ENCODE measurements around the gene ZSCAN10.

DNA sequence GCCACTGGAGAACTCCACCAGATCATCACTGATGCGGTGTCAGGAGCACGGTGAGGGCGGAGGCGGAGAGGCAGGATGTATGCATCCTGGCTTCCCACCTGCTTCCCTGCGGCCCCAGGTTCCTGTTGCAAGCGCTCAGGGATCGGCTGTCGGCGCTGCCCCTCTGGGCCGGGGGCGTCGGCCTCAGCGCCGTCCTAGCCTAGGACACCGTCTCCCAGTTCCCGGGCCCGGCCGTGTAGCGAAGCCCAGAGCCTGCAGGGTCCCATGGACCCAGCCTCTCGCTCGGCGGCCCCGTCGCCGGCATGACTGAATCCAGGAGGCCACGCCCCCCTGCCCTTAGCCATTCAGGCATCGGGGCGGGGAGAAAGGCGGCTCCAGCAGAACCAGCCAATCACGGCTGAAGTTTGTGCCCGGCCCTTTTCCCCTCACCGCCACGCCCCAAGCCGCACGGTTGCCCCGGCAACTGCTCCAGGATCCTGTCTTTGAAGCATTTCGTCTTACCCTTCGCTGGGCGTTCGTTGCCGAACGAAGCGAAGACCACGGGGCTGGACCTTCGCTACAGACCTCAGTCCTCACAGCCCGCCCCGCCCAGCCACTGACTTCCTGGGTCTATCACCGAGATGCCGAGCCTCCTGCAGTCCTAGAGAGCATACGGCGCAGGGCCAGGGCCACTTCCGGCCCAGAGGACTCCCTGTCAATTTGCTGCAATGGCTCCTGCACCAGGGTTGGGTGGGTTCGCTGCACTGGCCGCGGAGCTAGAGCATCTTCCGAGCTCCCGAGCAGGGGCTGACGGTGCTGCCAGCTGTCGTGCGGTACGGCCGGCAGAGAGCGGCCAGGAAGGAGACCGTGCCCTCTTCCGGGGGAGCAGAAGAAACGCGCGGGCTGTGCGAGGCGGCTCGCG, 25.1 kb upstream of the ZSCAN10 start:
- TF ChIP-seq, protein P1, sequence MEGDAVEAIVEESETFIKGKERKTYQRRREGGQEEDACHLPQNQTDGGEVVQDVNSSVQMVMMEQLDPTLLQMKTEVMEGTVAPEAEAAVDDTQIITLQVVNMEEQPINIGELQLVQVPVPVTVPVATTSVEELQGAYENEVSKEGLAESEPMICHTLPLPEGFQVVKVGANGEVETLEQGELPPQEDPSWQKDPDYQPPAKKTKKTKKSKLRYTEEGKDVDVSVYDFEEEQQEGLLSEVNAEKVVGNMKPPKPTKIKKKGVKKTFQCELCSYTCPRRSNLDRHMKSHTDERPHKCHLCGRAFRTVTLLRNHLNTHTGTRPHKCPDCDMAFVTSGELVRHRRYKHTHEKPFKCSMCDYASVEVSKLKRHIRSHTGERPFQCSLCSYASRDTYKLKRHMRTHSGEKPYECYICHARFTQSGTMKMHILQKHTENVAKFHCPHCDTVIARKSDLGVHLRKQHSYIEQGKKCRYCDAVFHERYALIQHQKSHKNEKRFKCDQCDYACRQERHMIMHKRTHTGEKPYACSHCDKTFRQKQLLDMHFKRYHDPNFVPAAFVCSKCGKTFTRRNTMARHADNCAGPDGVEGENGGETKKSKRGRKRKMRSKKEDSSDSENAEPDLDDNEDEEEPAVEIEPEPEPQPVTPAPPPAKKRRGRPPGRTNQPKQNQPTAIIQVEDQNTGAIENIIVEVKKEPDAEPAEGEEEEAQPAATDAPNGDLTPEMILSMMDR (IDR thresholded peaks at IDR 0.05; ENCODE audit: poor library complexity, severe bottlenecking) = peak; percentile 59
- TF ChIP-seq EZH2 (IDR thresholded peaks at IDR 0.05; ENCODE audit: borderline replicate concordance, insufficient read depth, low read length, poor library complexity, severe bottlenecking) (no peak), EP300 (conservative IDR thresholded peaks at IDR 0.05; ENCODE audit: poor library complexity, severe bottlenecking) (peak; percentile 39), SMC3 (conservative IDR thresholded peaks at IDR 0.05; ENCODE audit: poor library complexity) (peak; percentile 34)

Measured in neural cell (in vitro differentiated cells).